ENCODE data around the gene GPI. TPM values are rescaled to one million over a fixed set of nuclear protein-coding genes. Genes with fewer than 3 reads are reported as not detected.

The GPI gene
- total and polyA plus RNA-seq, 2 experiments from 2014 or later = 196 to 299 TPM

DNA sequence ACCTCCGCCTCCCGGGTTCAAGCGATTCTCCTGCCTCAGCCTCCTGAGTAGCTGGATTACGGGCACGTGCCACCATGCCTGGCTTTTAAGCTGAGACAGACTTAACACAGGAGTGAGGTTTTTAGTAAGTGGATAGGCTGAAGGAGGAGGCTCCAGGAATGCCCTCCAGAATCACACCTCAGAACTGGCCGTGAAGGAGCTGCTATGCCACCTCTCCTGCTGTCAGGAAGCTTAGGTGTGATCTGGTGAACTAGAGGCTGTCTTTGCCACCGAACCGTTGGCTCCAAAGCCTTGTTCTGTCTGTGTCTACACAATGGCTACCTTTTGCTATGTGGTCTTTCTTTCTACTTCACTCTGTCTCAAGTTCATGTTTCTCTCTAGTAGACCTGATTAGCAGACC is 43.4 kb downstream of the GPI start:
- no peaks in the 10 kb centered on the region for H3K79me2 ChIP-seq (ENCODE audit: insufficient read depth)
- H3K4me1 ChIP-seq (ENCODE audit: insufficient read depth) = no peaks in the 10 kb centered on the region
- H2AFZ ChIP-seq = no peak overlapping the region
- in situ Hi-C loops (cut with MboI) = no loop called here
- H3K36me3 ChIP-seq (ENCODE audit: low read depth) = no peaks in the 10 kb centered on the region
- WGBS, 2 experiments (ENCODE audit: low coverage in 1 of 2, low lambda C conversion rate in 2 of 2, missing lambda C conversion rate in 2 of 2) = 85 to 86% methylated on average over 8 of the region's 8 CpGs
- H3K27me3 ChIP-seq (replicated peaks; ENCODE audit: insufficient read depth) = no peaks in the 10 kb centered on the region
- H4K20me1 ChIP-seq (ENCODE audit: insufficient read depth) = no peaks in the 10 kb centered on the region
- no peak for DNase-seq
- no peak for TF ChIP-seq EZH2 (IDR thresholded peaks at IDR 0.05; ENCODE audit: insufficient read depth, poor library complexity, severe bottlenecking)
- no peak for TF ChIP-seq EZH2phosphoT487 (IDR thresholded peaks at IDR 0.05; ENCODE audit: insufficient read depth, low read depth)
- H3K27ac ChIP-seq = no peak overlapping the region
- peaks cover 4% of the 10 kb centered on the region; the same call in 1 of the 2 replicates for H3F3A ChIP-seq (ENCODE audit: insufficient read depth)
- H3K9me3 ChIP-seq (ENCODE audit: low read depth) = no peaks in the 10 kb centered on the region
- no peak overlapping the region for H3K9ac ChIP-seq
- no peak overlapping the region for H3K4me2 ChIP-seq (ENCODE audit: unreplicated experiment)
- H3K9me2 ChIP-seq (ENCODE audit: insufficient read depth) = no peaks in the 10 kb centered on the region
- no peak overlapping the region for H3K4me3 ChIP-seq

DNA sequence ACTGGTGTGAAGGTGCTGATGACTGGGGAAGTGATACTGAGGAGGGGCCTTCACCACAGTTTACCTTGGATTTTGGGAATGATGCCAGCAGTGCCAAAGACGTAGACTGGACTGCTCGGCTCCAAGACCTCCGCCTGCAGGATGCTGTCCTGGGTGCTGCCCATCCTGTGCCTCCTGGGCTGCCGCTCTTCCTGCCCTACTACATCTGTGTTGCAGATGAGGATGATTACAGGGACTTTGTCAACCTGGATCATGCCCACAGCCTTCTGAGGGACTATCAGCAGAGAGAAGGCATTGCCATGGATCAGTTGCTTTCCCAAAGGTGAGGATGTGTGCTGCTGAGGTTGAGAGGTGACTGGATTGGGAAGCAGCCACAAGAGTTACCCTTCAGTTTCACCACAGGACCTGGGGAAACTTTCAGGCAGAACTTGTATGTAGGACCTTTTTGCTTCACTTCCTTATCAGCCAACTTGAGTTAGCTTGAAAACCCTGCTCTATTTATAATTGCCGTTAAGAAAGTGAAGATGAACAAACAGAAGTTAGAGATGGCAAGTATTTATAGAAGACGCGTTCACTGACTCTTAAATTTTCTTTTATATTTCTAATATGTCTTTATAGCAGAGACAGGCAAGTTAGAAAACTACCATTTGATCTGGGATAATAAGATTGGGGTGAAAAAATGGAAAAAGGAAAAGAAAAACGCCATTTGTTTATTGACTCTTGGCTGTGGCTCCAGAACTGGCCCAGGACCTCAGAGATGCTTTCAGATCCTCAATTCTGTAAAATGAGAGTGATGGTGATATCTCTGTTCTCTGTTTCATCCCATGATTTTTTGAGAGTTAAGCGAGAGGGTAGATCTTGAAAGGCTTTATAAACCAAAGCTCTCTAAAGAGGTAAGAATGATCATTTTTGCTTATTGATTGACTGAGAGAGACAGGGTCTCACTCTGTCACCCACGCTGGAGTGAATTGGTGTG is 44.5 kb downstream of the GPI start:
- Histone ChIP-seq H3K27me3 (replicated peaks; ENCODE audit: insufficient read depth) (no peaks in the 10 kb centered on the region), H3K9me2 (ENCODE audit: insufficient read depth) (no peaks in the 10 kb centered on the region), H3K9ac (no peak overlapping the region), H3F3A (ENCODE audit: insufficient read depth) (no peaks in the 10 kb centered on the region), H3K79me2 (ENCODE audit: insufficient read depth) (no peaks in the 10 kb centered on the region), H3K4me2 (ENCODE audit: unreplicated experiment) (no peak overlapping the region), H3K36me3 (ENCODE audit: low read depth) (no peaks in the 10 kb centered on the region), H3K4me1 (ENCODE audit: insufficient read depth) (no peaks in the 10 kb centered on the region), H2AFZ (no peak overlapping the region), H3K4me3 (no peak overlapping the region), H4K20me1 (ENCODE audit: insufficient read depth) (no peaks in the 10 kb centered on the region), H3K27ac (no peak overlapping the region), H3K9me3 (ENCODE audit: low read depth) (no peaks in the 10 kb centered on the region)
- in situ Hi-C loops (cut with MboI) = no loop called here
- TF ChIP-seq EZH2 (IDR thresholded peaks at IDR 0.05; ENCODE audit: insufficient read depth, poor library complexity, severe bottlenecking) = no peak
- TF ChIP-seq EZH2phosphoT487 (IDR thresholded peaks at IDR 0.05; ENCODE audit: insufficient read depth, low read depth) = no peak
- DNase-seq = no peak
- WGBS, 2 experiments (ENCODE audit: low coverage in 1 of 2, low lambda C conversion rate in 2 of 2, missing lambda C conversion rate in 2 of 2) = 82 to 85% methylated on average over 10 of the region's 10 CpGs

DNA sequence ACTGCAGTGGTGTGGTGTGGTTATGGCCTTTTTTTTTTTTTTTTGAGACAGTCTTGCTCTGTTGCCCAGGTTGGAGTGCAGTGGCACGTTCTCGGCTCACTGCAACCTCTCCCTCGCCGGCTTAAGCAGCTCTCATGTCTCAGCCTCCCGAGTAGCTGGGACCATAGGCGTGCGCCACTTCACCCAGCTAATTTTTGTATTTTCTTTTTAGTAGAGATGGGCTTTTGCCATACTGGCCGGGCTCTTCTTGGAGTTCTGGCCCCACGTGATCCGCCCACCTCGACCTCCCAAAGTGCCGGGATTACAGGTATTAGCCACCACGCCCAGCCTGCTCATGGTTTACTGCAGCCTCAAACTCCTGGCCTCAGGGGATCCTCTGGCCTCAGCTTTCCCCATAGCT is 46.2 kb downstream of the GPI start:
- H4K20me1 ChIP-seq (ENCODE audit: insufficient read depth) = no peaks in the 10 kb centered on the region
- no peak overlapping the region for H3K4me3 ChIP-seq
- no peak overlapping the region for H3K9ac ChIP-seq
- H2AFZ ChIP-seq = no peak overlapping the region
- H3K79me2 ChIP-seq (ENCODE audit: insufficient read depth) = no peaks in the 10 kb centered on the region
- no peak overlapping the region for H3K27ac ChIP-seq
- H3F3A ChIP-seq (ENCODE audit: insufficient read depth) = no peaks in the 10 kb centered on the region
- H3K9me3 ChIP-seq (ENCODE audit: low read depth) = no peaks in the 10 kb centered on the region
- 97 to 98% methylated on average over 11 to 13 of the region's 13 CpGs for WGBS, 2 experiments (ENCODE audit: low coverage in 1 of 2, low lambda C conversion rate in 2 of 2, missing lambda C conversion rate in 2 of 2)
- no peak overlapping the region for H3K4me2 ChIP-seq (ENCODE audit: unreplicated experiment)
- H3K4me1 ChIP-seq (ENCODE audit: insufficient read depth) = no peaks in the 10 kb centered on the region
- no peak for DNase-seq
- H3K27me3 ChIP-seq (replicated peaks; ENCODE audit: insufficient read depth) = no peaks in the 10 kb centered on the region
- H3K9me2 ChIP-seq (ENCODE audit: insufficient read depth) = no peaks in the 10 kb centered on the region
- in situ Hi-C loops (cut with MboI) = no loop called here
- H3K36me3 ChIP-seq (ENCODE audit: low read depth) = no peaks in the 10 kb centered on the region
- TF ChIP-seq EZH2phosphoT487 (IDR thresholded peaks at IDR 0.05; ENCODE audit: insufficient read depth, low read depth) (no peak), EZH2 (IDR thresholded peaks at IDR 0.05; ENCODE audit: insufficient read depth, poor library complexity, severe bottlenecking) (no peak)

DNA sequence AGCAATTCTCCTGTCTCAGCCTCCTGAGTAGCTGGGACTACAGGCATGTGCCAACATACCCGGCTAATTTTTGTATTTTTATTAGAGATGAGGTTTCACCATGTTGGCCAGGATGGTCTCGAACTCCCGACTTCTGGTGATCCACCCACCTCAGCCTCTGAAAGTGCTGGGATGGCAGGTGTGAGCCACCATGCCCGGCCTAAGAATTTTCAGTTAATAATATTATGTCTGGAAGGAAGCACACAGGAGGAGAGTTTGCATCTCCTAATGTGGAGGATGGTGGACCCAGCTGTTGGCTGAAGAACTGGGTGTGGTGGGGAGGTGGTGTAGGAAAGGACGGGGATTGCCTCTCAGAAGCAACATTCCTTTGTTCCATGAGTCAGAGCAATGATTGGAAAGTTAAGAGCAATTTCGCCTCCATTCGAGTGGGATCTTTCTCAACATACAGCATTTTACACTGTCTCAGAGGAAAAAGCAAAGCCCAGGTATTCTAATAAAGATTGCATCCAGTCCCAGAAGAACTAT is 51.1 kb downstream of the GPI start:
- no peaks in the 10 kb centered on the region for H3K4me1 ChIP-seq (ENCODE audit: insufficient read depth)
- H3K9ac ChIP-seq = no peak overlapping the region
- in situ Hi-C loops (cut with MboI) = no loop called here
- no peak overlapping the region for H2AFZ ChIP-seq
- H4K20me1 ChIP-seq (ENCODE audit: insufficient read depth) = no peaks in the 10 kb centered on the region
- H3K9me2 ChIP-seq (ENCODE audit: insufficient read depth) = no peaks in the 10 kb centered on the region
- H3K4me3 ChIP-seq = no peak overlapping the region
- no peaks in the 10 kb centered on the region for H3K9me3 ChIP-seq (ENCODE audit: low read depth)
- no peaks in the 10 kb centered on the region; the same call in 1 of the 2 replicates for H3F3A ChIP-seq (ENCODE audit: insufficient read depth)
- H3K27ac ChIP-seq = no peak overlapping the region
- H3K27me3 ChIP-seq (replicated peaks; ENCODE audit: insufficient read depth) = no peaks in the 10 kb centered on the region
- no peak overlapping the region for H3K4me2 ChIP-seq (ENCODE audit: unreplicated experiment)
- WGBS, 2 experiments (ENCODE audit: low coverage in 1 of 2, low lambda C conversion rate in 2 of 2, missing lambda C conversion rate in 2 of 2) = 87 to 91% methylated on average over 7 of the region's 7 CpGs
- no peaks in the 10 kb centered on the region for H3K79me2 ChIP-seq (ENCODE audit: insufficient read depth)
- peak; percentile 17 for DNase-seq
- no peaks in the 10 kb centered on the region for H3K36me3 ChIP-seq (ENCODE audit: low read depth)
- TF ChIP-seq EZH2 (IDR thresholded peaks at IDR 0.05; ENCODE audit: insufficient read depth, poor library complexity, severe bottlenecking) (no peak), EZH2phosphoT487 (IDR thresholded peaks at IDR 0.05; ENCODE audit: insufficient read depth, low read depth) (no peak)

Data from GM23248 (cell line).